Stimulated activated naive CD8-positive, alpha-beta T cell treated with anti-CD3 and anti-CD28 coated beads, Interleukin-15, Interleukin-2, amounts not matched to agents 100 ng/mL and 50 ng/mL, for 24 hours (primary cell): ENCODE measurements around the gene KAZN.

Experiments
- H3K27ac Mint-ChIP-seq: one replicate; pipeline ENCODE4 v1.8.0; 2021; ENCODE audit warnings: mild to moderate bottlenecking, mixed read lengths
- H3K27me3 Mint-ChIP-seq: one replicate; pipeline ENCODE4 v1.8.0; 2021; ENCODE audit warnings: mixed read lengths
- H3K36me3 Mint-ChIP-seq: one replicate; pipeline ENCODE4 v1.8.0; 2021; ENCODE audit warnings: low read depth, mixed read lengths
- H3K4me1 Mint-ChIP-seq: one replicate; pipeline ENCODE4 v1.8.0; 2021; ENCODE audit warnings: low read depth, mixed read lengths
- H3K4me3 Mint-ChIP-seq: one replicate; pipeline ENCODE4 v1.8.0; 2021; ENCODE audit warnings: mild to moderate bottlenecking, mixed read lengths
- H3K9me3 Mint-ChIP-seq: one replicate; pipeline ENCODE4 v1.8.0; 2021; ENCODE audit warnings: mixed read lengths

Gene KAZN

GRCh38 chr1:14615549-14616218 lies 17.2 kb downstream of the KAZN start:
- H3K36me3 Mint-ChIP-seq = no peaks in the 10 kb centered on the region

GRCh38 chr1:14616632-14617396 lies 18.3 kb downstream of the KAZN start:
- no peak overlapping the region for H3K4me3 Mint-ChIP-seq
- H3K4me1 Mint-ChIP-seq = no peaks in the 10 kb centered on the region
- no peaks in the 10 kb centered on the region for H3K27me3 Mint-ChIP-seq
- H3K27ac Mint-ChIP-seq = no peak overlapping the region
- no peaks in the 10 kb centered on the region for H3K36me3 Mint-ChIP-seq
- H3K9me3 Mint-ChIP-seq = no peaks in the 10 kb centered on the region

More at GRCh38 chr1:14615549-14616218, 17.2 kb downstream of the KAZN start:
- no peaks in the 10 kb centered on the region for H3K9me3 Mint-ChIP-seq
- H3K4me3 Mint-ChIP-seq = no peak overlapping the region
- H3K4me1 Mint-ChIP-seq = no peaks in the 10 kb centered on the region
- H3K27ac Mint-ChIP-seq = no peak overlapping the region
- no peaks in the 10 kb centered on the region for H3K27me3 Mint-ChIP-seq

- H3K36me3 Mint-ChIP-seq = no peaks in the 10 kb centered on the region
- no peak overlapping the region for H3K4me3 Mint-ChIP-seq
- H3K27ac Mint-ChIP-seq = no peak overlapping the region
Measured at GRCh38 chr1:14617791-14618190, 19.3 kb downstream of the KAZN start.

GRCh38 chr1:14620941-14621340 lies 22.5 kb downstream of the KAZN start:
- no peaks in the 10 kb centered on the region for H3K9me3 Mint-ChIP-seq
- H3K36me3 Mint-ChIP-seq = no peaks in the 10 kb centered on the region
- no peak overlapping the region for H3K27ac Mint-ChIP-seq
- no peaks in the 10 kb centered on the region for H3K4me1 Mint-ChIP-seq
- no peak overlapping the region for H3K4me3 Mint-ChIP-seq
- no peaks in the 10 kb centered on the region for H3K27me3 Mint-ChIP-seq

More at GRCh38 chr1:14617791-14618190, 19.3 kb downstream of the KAZN start:
- H3K9me3 Mint-ChIP-seq = no peaks in the 10 kb centered on the region
- no peaks in the 10 kb centered on the region for H3K27me3 Mint-ChIP-seq
- H3K4me1 Mint-ChIP-seq = no peaks in the 10 kb centered on the region

GRCh38 chr1:14623090-14623489 lies 24.6 kb downstream of the KAZN start:
- Mint-ChIP-seq H3K27ac (no peak overlapping the region), H3K4me1 (no peaks in the 10 kb centered on the region), H3K36me3 (no peaks in the 10 kb centered on the region), H3K9me3 (no peaks in the 10 kb centered on the region), H3K4me3 (no peak overlapping the region), H3K27me3 (no peaks in the 10 kb centered on the region)

- Mint-ChIP-seq H3K36me3 (no peaks in the 10 kb centered on the region), H3K27ac (no peak overlapping the region), H3K4me3 (no peak overlapping the region), H3K27me3 (no peaks in the 10 kb centered on the region), H3K9me3 (no peaks in the 10 kb centered on the region), H3K4me1 (no peaks in the 10 kb centered on the region)
Measured at GRCh38 chr1:14624941-14625340, 26.5 kb downstream of the KAZN start.

- no peaks in the 10 kb centered on the region for H3K9me3 Mint-ChIP-seq
- no peak overlapping the region for H3K4me3 Mint-ChIP-seq
- H3K36me3 Mint-ChIP-seq = no peaks in the 10 kb centered on the region
- no peaks in the 10 kb centered on the region for H3K4me1 Mint-ChIP-seq
- H3K27ac Mint-ChIP-seq = no peak overlapping the region
- H3K27me3 Mint-ChIP-seq = no peaks in the 10 kb centered on the region
Measured at GRCh38 chr1:14625572-14625971, 27.1 kb downstream of the KAZN start.

GRCh38 chr1:14625996-14626395 lies 27.5 kb downstream of the KAZN start:
- Mint-ChIP-seq H3K9me3 (no peaks in the 10 kb centered on the region), H3K4me3 (no peak overlapping the region), H3K4me1 (no peaks in the 10 kb centered on the region), H3K27me3 (no peaks in the 10 kb centered on the region), H3K27ac (no peak overlapping the region), H3K36me3 (no peaks in the 10 kb centered on the region)

- Mint-ChIP-seq H3K9me3 (no peaks in the 10 kb centered on the region), H3K27me3 (no peaks in the 10 kb centered on the region), H3K4me3 (no peak overlapping the region), H3K27ac (no peak overlapping the region), H3K4me1 (no peaks in the 10 kb centered on the region), H3K36me3 (no peaks in the 10 kb centered on the region)
Measured at GRCh38 chr1:14626869-14627607, 28.6 kb downstream of the KAZN start.

GRCh38 chr1:14627608-14628489 lies 29.4 kb downstream of the KAZN start:
- Mint-ChIP-seq H3K4me3 (no peak overlapping the region), H3K36me3 (no peaks in the 10 kb centered on the region), H3K9me3 (no peaks in the 10 kb centered on the region), H3K27ac (no peak overlapping the region), H3K4me1 (no peaks in the 10 kb centered on the region), H3K27me3 (no peaks in the 10 kb centered on the region)

GRCh38 chr1:14629363-14630014 lies 31.0 kb downstream of the KAZN start:
- H3K4me3 Mint-ChIP-seq = no peak overlapping the region
- H3K36me3 Mint-ChIP-seq = no peaks in the 10 kb centered on the region
- H3K9me3 Mint-ChIP-seq = no peaks in the 10 kb centered on the region
- H3K27ac Mint-ChIP-seq = no peak overlapping the region
- H3K4me1 Mint-ChIP-seq = no peaks in the 10 kb centered on the region
- no peaks in the 10 kb centered on the region for H3K27me3 Mint-ChIP-seq

GRCh38 chr1:14630986-14631385 lies 32.5 kb downstream of the KAZN start:
- Mint-ChIP-seq H3K27ac (no peak overlapping the region), H3K27me3 (no peaks in the 10 kb centered on the region), H3K4me1 (no peaks in the 10 kb centered on the region), H3K9me3 (no peaks in the 10 kb centered on the region), H3K4me3 (no peak overlapping the region), H3K36me3 (no peaks in the 10 kb centered on the region)

GRCh38 chr1:14631421-14631820 lies 32.9 kb downstream of the KAZN start:
- Mint-ChIP-seq H3K4me1 (no peaks in the 10 kb centered on the region), H3K36me3 (no peaks in the 10 kb centered on the region), H3K4me3 (no peak overlapping the region), H3K27me3 (no peaks in the 10 kb centered on the region), H3K9me3 (no peaks in the 10 kb centered on the region), H3K27ac (no peak overlapping the region)

- Mint-ChIP-seq H3K9me3 (no peaks in the 10 kb centered on the region), H3K4me3 (no peak overlapping the region), H3K4me1 (no peaks in the 10 kb centered on the region), H3K27me3 (no peaks in the 10 kb centered on the region), H3K27ac (no peak overlapping the region), H3K36me3 (no peaks in the 10 kb centered on the region)
Measured at GRCh38 chr1:14634486-14634885, 36.0 kb downstream of the KAZN start.
